CD14-positive monocyte (primary cell): Measurements from ENCODE around the gene UBAC1. TPM values are rescaled to one million over a fixed set of nuclear protein-coding genes. Genes with fewer than 3 reads are reported as not detected.
A peak's percentile ranks its signal among the peaks of the same experiment; 100 is the strongest.

Source experiments
- DNase-seq, 3 donors: peaks; one replicate each; pipeline ENCODE4 v3.0.0-alpha.2; 2011 to 2022
- H2AFZ ChIP-seq: 2 replicates; pipeline ENCODE4 v1.6.0; 2012; ENCODE audit warnings: mild to moderate bottlenecking, low read depth, low read length, inconsistent platforms; ENCODE audit not compliant: insufficient read depth, poor library complexity, severe bottlenecking
- H3K27ac ChIP-seq, 2 donors: 1 replicate in 1 of 2; 2 replicates in 1 of 2; pipeline ENCODE4 v1.5.1; 2012 to 2013; ENCODE audit warnings: low read length in 2 of 2, control low read depth in 1 of 2, inconsistent platforms in 1 of 2, low read depth in 1 of 2, mild to moderate bottlenecking in 1 of 2
- H3K27me3 ChIP-seq, 2 donors: one replicate each; pipeline versions ENCODE4 v1.6.0 to v1.6.1; 2011 to 2013; ENCODE audit warnings: low read length in 2 of 2; ENCODE audit not compliant: control insufficient read depth in 2 of 2, insufficient read depth in 2 of 2
- H3K36me3 ChIP-seq, 2 donors: replicated peaks in 1 of 2; 1 replicate in 1 of 2; 2 replicates in 1 of 2; pipeline versions ENCODE4 v1.5.1 to v1.6.1; 2012 to 2013; ENCODE audit warnings: low read length in 2 of 2, control low read depth in 1 of 2, inconsistent platforms in 1 of 2, mild to moderate bottlenecking in 1 of 2; ENCODE audit not compliant: insufficient read depth in 2 of 2, control insufficient read depth in 1 of 2
- H3K4me1 ChIP-seq, 2 donors: 1 replicate in 1 of 2; 2 replicates in 1 of 2; pipeline versions ENCODE4 v1.5.1 to v1.6.1; 2012 to 2013; ENCODE audit warnings: low read length in 2 of 2, control low read depth in 1 of 2, inconsistent platforms in 1 of 2, mild to moderate bottlenecking in 1 of 2, moderate library complexity in 1 of 2; ENCODE audit not compliant: insufficient read depth in 2 of 2, control insufficient read depth in 1 of 2
- H3K4me2 ChIP-seq: replicated peaks from 2 replicates; pipeline ENCODE3; 2012; ENCODE audit warnings: low read length, moderate library complexity, mild to moderate bottlenecking; ENCODE audit not compliant: poor library complexity, severe bottlenecking; ENCODE audit errors: extremely low read depth
- H3K4me3 ChIP-seq, 3 experiments: fragments of 200-600 bp in 1 of 3; sonication (generic) in 1 of 3; replicated peaks in 1 of 3; 1 replicate in 2 of 3; 2 replicates in 1 of 3; pipeline ENCODE4 v1.5.1; 2011 to 2013; ENCODE audit warnings: low read length in 3 of 3, mild to moderate bottlenecking in 3 of 3, control low read depth in 2 of 3, low read depth in 2 of 3, inconsistent platforms in 1 of 3, moderate library complexity in 1 of 3
- H3K79me2 ChIP-seq: 2 replicates; pipeline ENCODE4 v1.6.0; 2012; ENCODE audit warnings: mild to moderate bottlenecking, control low read depth, inconsistent platforms, low read length, moderate library complexity; ENCODE audit not compliant: insufficient read depth
- H3K9ac ChIP-seq: 2 replicates; pipeline ENCODE4 v1.6.0; 2017; ENCODE audit warnings: low read length, mild to moderate bottlenecking; ENCODE audit not compliant: insufficient read depth, poor library complexity, severe bottlenecking
- H3K9me3 ChIP-seq, 2 donors: replicated peaks in 1 of 2; 1 replicate in 1 of 2; 2 replicates in 1 of 2; pipeline versions ENCODE4 v1.5.1 to v1.6.1; 2012 to 2013; ENCODE audit warnings: low read length in 2 of 2, control low read depth in 1 of 2; ENCODE audit not compliant: control insufficient read depth in 1 of 2, insufficient read depth in 1 of 2
- H4K20me1 ChIP-seq: 2 replicates; pipeline ENCODE4 v1.6.0; 2012; ENCODE audit warnings: mild to moderate bottlenecking, low read length, control low read depth, moderate library complexity; ENCODE audit not compliant: insufficient read depth
- H3K27ac Mint-ChIP-seq, 7 donors: one replicate each; pipeline ENCODE4 v1.8.0; 2020; ENCODE audit warnings: mild to moderate bottlenecking in 7 of 7, mixed read lengths in 7 of 7, moderate library complexity in 6 of 7, inconsistent platforms in 2 of 7
- H3K27me3 Mint-ChIP-seq, 3 donors: one replicate each; pipeline ENCODE4 v1.8.0; 2021 to 2022; ENCODE audit warnings: low read depth in 3 of 3, mild to moderate bottlenecking in 3 of 3, mixed read lengths in 3 of 3, moderate library complexity in 3 of 3, inconsistent platforms in 1 of 3
- H3K36me3 Mint-ChIP-seq, 2 donors: one replicate each; pipeline ENCODE4 v1.8.0; 2020; ENCODE audit warnings: mixed read lengths in 2 of 2, inconsistent platforms in 1 of 2, mild to moderate bottlenecking in 1 of 2
- H3K4me1 Mint-ChIP-seq: one replicate; pipeline ENCODE4 v1.8.0; 2020; ENCODE audit warnings: mild to moderate bottlenecking, mixed read lengths
- H3K4me3 Mint-ChIP-seq, 2 donors: one replicate each; pipeline ENCODE4 v1.8.0; 2020; ENCODE audit warnings: mild to moderate bottlenecking in 2 of 2, mixed read lengths in 2 of 2, moderate library complexity in 1 of 2
- H3K9me3 Mint-ChIP-seq, 7 donors: one replicate each; pipeline ENCODE4 v1.8.0; 2020 to 2022; ENCODE audit warnings: mixed read lengths in 7 of 7, mild to moderate bottlenecking in 6 of 7, moderate library complexity in 6 of 7, inconsistent platforms in 2 of 7
- WGBS: methylation state at CpG from one replicate; pipeline ENCODE4 v1.1.5; 2013; ENCODE audit warnings: missing lambda C conversion rate; ENCODE audit not compliant: insufficient coverage; 5-methylcytosine and 5-hydroxymethylcytosine counted together
- intact Hi-C, 2 donors: fragments of 100-400 bp; cut with micrococcal nuclease; formaldehyde crosslinking; loops; one replicate each; pipeline versions ENCODE4 v1.15.0 to v1.15.1; 2023
- polyA plus RNA-seq, 3 donors: library from polyadenylated mRNA; depleted of rRNA in 1 of 3; unstranded in 2 of 3; stranded (reverse) in 1 of 3; fragments of 300-500 nt in 2 of 3; fragments of >200 nt in 1 of 3; fragmentation: Illumina TruSeq in 2 of 3; gene quantifications; 1 replicate in 2 of 3; 2 replicates in 1 of 3; pipeline ENCODE4 v1.2.3, GENCODE V29; 2012 to 2021
- TF ChIP-seq, protein P1 (sequence below): fragments of 200-600 bp; IDR thresholded peaks from one replicate; pipeline ENCODE4 v1.8.0; 2022; ENCODE audit warnings: antibody characterized with exemption, mild to moderate bottlenecking

UBAC1 gene
- polyA plus RNA-seq, 3 donors: 35.8 to 63.1 (median 52.5) TPM

DNA sequence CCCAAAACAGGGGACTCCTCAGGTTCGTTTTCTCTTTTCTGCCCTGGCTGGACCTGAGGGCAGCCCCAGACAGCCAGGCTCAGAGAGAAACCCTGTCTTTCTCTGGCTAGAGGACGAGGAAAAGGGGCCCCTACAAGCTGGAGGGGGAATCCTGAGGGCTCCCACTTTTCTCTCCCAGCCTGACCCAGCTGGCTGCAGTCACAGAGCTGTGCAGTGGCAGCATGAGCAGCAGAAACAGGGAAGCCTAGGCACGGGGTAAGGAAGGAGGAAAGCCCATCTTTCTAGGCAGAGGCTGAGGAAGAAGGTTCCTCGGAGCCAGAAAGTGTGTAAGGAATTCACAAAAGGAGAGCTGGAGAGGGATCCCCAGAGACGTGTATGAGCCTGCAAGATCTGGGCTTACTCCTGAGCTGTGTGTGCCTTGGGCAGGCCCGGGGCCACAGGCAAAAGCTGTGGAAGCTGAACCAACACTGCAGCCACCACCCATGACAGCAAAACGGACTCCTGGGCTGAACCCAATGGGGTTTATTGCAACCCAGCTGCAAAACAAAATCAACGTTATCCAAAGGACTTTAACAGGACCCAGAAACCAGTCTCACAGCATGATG, 70.0 kb downstream of the UBAC1 start:
- Histone ChIP-seq H3K27me3 (no peaks in the 10 kb centered on the region), H3K4me1 (peaks cover 28 to 37% of the 10 kb centered on the region in 2 donors), H3K4me2 (no peak overlapping the region), H3K9ac (no peak overlapping the region), H3K9me3 (no peaks in the 10 kb centered on the region), H3K4me3 (no peak overlapping the region), H4K20me1 (peaks cover 98% of the 10 kb centered on the region), H3K27ac (no peak overlapping the region), H3K79me2 (peaks cover 91% of the 10 kb centered on the region), H3K36me3 (no peaks in the 10 kb centered on the region), H2AFZ (no peak overlapping the region)
- no peak for DNase-seq
- Mint-ChIP-seq H3K4me3 (no peak overlapping the region), H3K27ac (peak overlapping the region in 2 of 7 donors; percentile 10), H3K27me3 (peaks cover 0 to 2% (median 0%) of the 10 kb centered on the region in 3 donors), H3K36me3 (peaks cover 12 to 14% of the 10 kb centered on the region in 2 donors), H3K4me1 (peaks cover 56% of the 10 kb centered on the region), H3K9me3 (peaks cover 0 to 7% (median 2%) of the 10 kb centered on the region in 7 donors)
- TF ChIP-seq, protein P1, sequence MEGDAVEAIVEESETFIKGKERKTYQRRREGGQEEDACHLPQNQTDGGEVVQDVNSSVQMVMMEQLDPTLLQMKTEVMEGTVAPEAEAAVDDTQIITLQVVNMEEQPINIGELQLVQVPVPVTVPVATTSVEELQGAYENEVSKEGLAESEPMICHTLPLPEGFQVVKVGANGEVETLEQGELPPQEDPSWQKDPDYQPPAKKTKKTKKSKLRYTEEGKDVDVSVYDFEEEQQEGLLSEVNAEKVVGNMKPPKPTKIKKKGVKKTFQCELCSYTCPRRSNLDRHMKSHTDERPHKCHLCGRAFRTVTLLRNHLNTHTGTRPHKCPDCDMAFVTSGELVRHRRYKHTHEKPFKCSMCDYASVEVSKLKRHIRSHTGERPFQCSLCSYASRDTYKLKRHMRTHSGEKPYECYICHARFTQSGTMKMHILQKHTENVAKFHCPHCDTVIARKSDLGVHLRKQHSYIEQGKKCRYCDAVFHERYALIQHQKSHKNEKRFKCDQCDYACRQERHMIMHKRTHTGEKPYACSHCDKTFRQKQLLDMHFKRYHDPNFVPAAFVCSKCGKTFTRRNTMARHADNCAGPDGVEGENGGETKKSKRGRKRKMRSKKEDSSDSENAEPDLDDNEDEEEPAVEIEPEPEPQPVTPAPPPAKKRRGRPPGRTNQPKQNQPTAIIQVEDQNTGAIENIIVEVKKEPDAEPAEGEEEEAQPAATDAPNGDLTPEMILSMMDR: no peak
- WGBS: 87% methylated on average over 8 of the region's 8 CpGs
- intact Hi-C loops: no loop called here

DNA sequence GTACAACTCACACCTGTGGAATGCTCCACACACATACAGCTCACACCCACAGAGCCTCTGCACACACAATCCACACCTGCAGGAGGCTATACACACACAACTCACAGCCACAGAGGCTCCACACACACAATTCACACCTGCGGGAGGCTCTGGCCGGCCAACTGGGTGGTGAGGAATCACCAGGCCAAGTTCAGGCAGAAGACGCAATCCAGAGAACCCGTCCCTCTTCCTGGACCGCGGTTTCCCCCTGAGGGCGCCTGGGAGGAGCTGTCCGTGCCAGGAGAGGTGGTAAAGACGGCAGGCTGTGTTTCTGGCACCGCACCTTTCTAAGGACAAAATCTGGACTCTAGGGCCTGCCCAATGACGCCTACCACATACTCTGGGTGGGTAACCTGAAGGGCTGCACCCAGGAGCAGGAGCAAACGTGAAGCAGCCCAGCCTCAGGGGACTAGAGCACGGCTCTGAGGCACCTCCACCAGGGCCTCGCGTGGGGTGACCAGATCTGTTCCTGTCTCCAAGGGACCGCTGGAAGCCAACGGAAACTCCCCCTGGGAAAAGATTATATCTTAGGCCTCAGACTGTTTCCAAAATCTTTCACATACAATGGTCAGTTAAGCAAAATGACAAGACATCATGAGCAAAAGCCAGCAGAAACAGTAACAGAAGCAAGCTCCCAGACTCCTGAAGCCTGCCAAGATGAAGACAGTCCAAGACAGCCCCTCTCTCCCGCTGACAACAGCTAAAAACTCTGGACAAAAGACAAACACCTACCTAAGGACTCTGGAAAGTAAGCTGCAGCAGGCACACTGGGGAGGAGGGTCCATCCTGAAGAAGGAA, 70.8 kb downstream of the UBAC1 start:
- Histone ChIP-seq H3K79me2 (peaks cover 93% of the 10 kb centered on the region), H3K4me3 (no peak overlapping the region), H4K20me1 (peaks cover 99% of the 10 kb centered on the region), H3K9ac (no peak overlapping the region), H2AFZ (no peak overlapping the region), H3K9me3 (no peaks in the 10 kb centered on the region), H3K4me2 (no peak overlapping the region), H3K27me3 (no peaks in the 10 kb centered on the region), H3K4me1 (peaks cover 28 to 37% of the 10 kb centered on the region in 2 donors), H3K36me3 (no peaks in the 10 kb centered on the region), H3K27ac (no peak overlapping the region)
- peaks cover 0 to 6% (median 2%) of the 10 kb centered on the region in 7 donors for H3K9me3 Mint-ChIP-seq
- H3K4me3 Mint-ChIP-seq: no peak overlapping the region
- peaks cover 0 to 2% (median 0%) of the 10 kb centered on the region in 3 donors for H3K27me3 Mint-ChIP-seq
- H3K27ac Mint-ChIP-seq: peak overlapping the region in 3 of 7 donors; percentile 0 to 48 (median 10)
- no peak for DNase-seq
- WGBS: 88% methylated on average over 18 of the region's 18 CpGs
- H3K36me3 Mint-ChIP-seq: peaks cover 14 to 17% of the 10 kb centered on the region in 2 donors
- TF ChIP-seq, protein P1: no peak
- intact Hi-C loops: no loop called here
- H3K4me1 Mint-ChIP-seq: peaks cover 54% of the 10 kb centered on the region
